Parathyroid adenoma (tissue), 2 donors: ENCODE measurements around the gene MS4A1.
"Not testable (repeated sequence)": the region's sequence is repeated elsewhere in the genome, so short reads cannot be mapped to it uniquely, and the experiment has no call there.

Experiments used
- H2AFZ ChIP-seq: fragments of 300-600 bp; sonication (generic); one replicate; pipeline ENCODE4 v1.7.0; 2017; ENCODE audit warnings: antibody characterized with exemption, mild to moderate bottlenecking
- H3K27ac ChIP-seq: fragments of 300-600 bp; sonication (generic); one replicate; pipeline ENCODE4 v1.7.0; 2017
- H3K27me3 ChIP-seq: fragments of 300-600 bp; sonication (generic); one replicate; pipeline ENCODE4 v1.7.0; 2017; ENCODE audit warnings: low read length; ENCODE audit not compliant: control insufficient read depth, insufficient read depth
- H3K36me3 ChIP-seq: fragments of 300-600 bp; sonication (generic); one replicate; pipeline ENCODE4 v1.7.0; 2017; ENCODE audit warnings: low read length; ENCODE audit not compliant: control insufficient read depth, insufficient read depth
- H3K4me1 ChIP-seq: fragments of 300-600 bp; sonication (generic); one replicate; pipeline ENCODE4 v1.7.0; 2017; ENCODE audit warnings: control low read depth
- H3K4me2 ChIP-seq: fragments of 300-600 bp; sonication (generic); one replicate; pipeline ENCODE4 v1.7.0; 2017; ENCODE audit warnings: low read length
- H3K4me3 ChIP-seq: fragments of 300-600 bp; sonication (generic); one replicate; pipeline ENCODE4 v1.7.0; 2017; ENCODE audit warnings: low read depth, low read length
- H3K79me2 ChIP-seq: fragments of 300-600 bp; sonication (generic); one replicate; pipeline ENCODE4 v1.7.0; 2017; ENCODE audit warnings: control low read depth
- H3K9ac ChIP-seq: fragments of 300-600 bp; sonication (generic); one replicate; pipeline ENCODE4 v1.7.0; 2017; ENCODE audit warnings: mild to moderate bottlenecking
- H3K9me3 ChIP-seq: fragments of 300-600 bp; sonication (generic); one replicate; pipeline ENCODE4 v1.7.0; 2017; ENCODE audit warnings: low read length; ENCODE audit not compliant: control insufficient read depth
- CTCF ChIP-seq: fragments of 300-600 bp; sonication (generic); IDR thresholded peaks from one replicate; pipeline ENCODE4 v1.7.0; 2017; ENCODE audit warnings: antibody characterized with exemption, mild to moderate bottlenecking
- donor health status: primary hyperparathyroidism.

The MS4A1 gene

GRCh38 chr11:60504219-60504905 lies 48.7 kb downstream of the MS4A1 start:
- TF ChIP-seq CTCF, result no peak
- Histone ChIP-seq H3K4me1 (no peaks in the 10 kb centered on the region), H3K79me2 (no peaks in the 10 kb centered on the region), H3K9ac (no peak overlapping the region), H3K4me3 (no peak overlapping the region), H3K4me2 (no peak overlapping the region), H3K9me3 (no peaks in the 10 kb centered on the region), H3K36me3 (no peaks in the 10 kb centered on the region), H3K27ac (no peak overlapping the region), H3K27me3 (no peaks in the 10 kb centered on the region), H2AFZ (no peak overlapping the region)

GRCh38 chr11:60509609-60510008 lies 54.0 kb downstream of the MS4A1 start:
- not testable (repeated sequence) for H3K36me3 ChIP-seq, H3K27me3 ChIP-seq, H2AFZ ChIP-seq, H3K4me3 ChIP-seq, H3K9me3 ChIP-seq, H3K79me2 ChIP-seq, H3K27ac ChIP-seq, H3K4me1 ChIP-seq, H3K4me2 ChIP-seq, H3K9ac ChIP-seq

- H3K27me3 ChIP-seq, H3K4me3 ChIP-seq, H3K36me3 ChIP-seq: not testable (repeated sequence)
These were observed 54.6 kb downstream of the MS4A1 start for GRCh38 chr11:60510209-60510608.

GRCh38 chr11:60511393-60511792 lies 55.7 kb downstream of the MS4A1 start:
- Histone ChIP-seq H3K9me3 (no peaks in the 10 kb centered on the region), H3K79me2 (no peaks in the 10 kb centered on the region), H2AFZ (no peak overlapping the region), H3K9ac (no peak overlapping the region), H3K27ac (no peak overlapping the region), H3K4me2 (no peak overlapping the region), H3K36me3 (no peaks in the 10 kb centered on the region), H3K27me3 (no peaks in the 10 kb centered on the region), H3K4me1 (no peaks in the 10 kb centered on the region), H3K4me3 (no peak overlapping the region)
- TF ChIP-seq CTCF, result no peak

More at GRCh38 chr11:60510209-60510608, 54.6 kb downstream of the MS4A1 start:
- H3K9ac ChIP-seq, H2AFZ ChIP-seq, H3K4me2 ChIP-seq, H3K79me2 ChIP-seq, H3K27ac ChIP-seq, H3K4me1 ChIP-seq, H3K9me3 ChIP-seq: not testable (repeated sequence)

GRCh38 chr11:60512651-60513225 lies 57.1 kb downstream of the MS4A1 start:
- Histone ChIP-seq H3K27me3 (no peaks in the 10 kb centered on the region), H3K9ac (no peak overlapping the region), H2AFZ (no peak overlapping the region), H3K79me2 (no peaks in the 10 kb centered on the region), H3K4me3 (no peak overlapping the region), H3K36me3 (no peaks in the 10 kb centered on the region), H3K27ac (no peak overlapping the region), H3K9me3 (no peaks in the 10 kb centered on the region), H3K4me2 (no peak overlapping the region), H3K4me1 (no peaks in the 10 kb centered on the region)
- no peak for TF ChIP-seq CTCF
